GM12878 (cell line): ENCODE measurements around the gene SCP2.

Source experiments
- CEBPB ChIP-seq, 2 experiments: fragments of 150-350 bp in 1 of 2; IDR thresholded peaks; 2 replicates each; pipeline ENCODE4 v1.6.1; 2012 to 2014; ENCODE audit warnings: low read depth in 2 of 2, low read length in 2 of 2, borderline replicate concordance in 1 of 2, inconsistent platforms in 1 of 2
- EZH2 ChIP-seq: IDR thresholded peaks from 2 replicates; pipeline ENCODE4 v1.6.1; 2012; ENCODE audit warnings: low read depth, mild to moderate bottlenecking, control low read depth, inconsistent platforms, low read length, borderline replicate concordance; ENCODE audit not compliant: control insufficient read depth
- TF ChIP-seq, protein P1 (sequence below), 3 experiments: IDR thresholded peaks in 2 of 3; conservative IDR thresholded peaks in 1 of 3; 2 replicates each; pipeline ENCODE4 v1.5.1; 2011; ENCODE audit warnings: low read depth in 3 of 3, low read length in 3 of 3, mild to moderate bottlenecking in 3 of 3, control low read depth in 2 of 3, moderate library complexity in 2 of 3, inconsistent platforms in 1 of 3, mixed read lengths in 1 of 3; ENCODE audit not compliant: control insufficient read depth in 2 of 3, insufficient read depth in 1 of 3; ENCODE audit errors: extremely low read depth in 1 of 3
- TF ChIP-seq, protein P2 (sequence below): fragments of 450-650 bp; IDR thresholded peaks from 2 replicates; pipeline ENCODE4 v1.6.1; 2017; ENCODE audit warnings: mild to moderate bottlenecking

DNA sequence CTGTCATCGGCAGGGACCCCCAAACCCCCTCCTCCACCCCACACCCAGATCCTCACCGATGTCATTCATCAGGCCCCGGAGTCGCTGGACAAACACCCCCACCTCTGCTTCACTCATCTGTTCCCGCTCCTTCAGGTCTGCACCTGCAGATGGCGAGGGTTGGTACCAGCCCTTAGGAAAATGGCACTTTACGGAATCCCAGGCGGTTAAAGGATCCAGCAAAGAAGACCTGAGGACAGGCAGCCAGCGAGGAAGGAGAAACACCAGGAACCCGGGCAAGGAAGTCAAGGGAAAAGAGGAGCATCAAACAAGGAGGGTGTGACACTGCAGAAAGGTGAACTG is 19.3 kb upstream of the SCP2 start:
- TF ChIP-seq, protein P1, sequence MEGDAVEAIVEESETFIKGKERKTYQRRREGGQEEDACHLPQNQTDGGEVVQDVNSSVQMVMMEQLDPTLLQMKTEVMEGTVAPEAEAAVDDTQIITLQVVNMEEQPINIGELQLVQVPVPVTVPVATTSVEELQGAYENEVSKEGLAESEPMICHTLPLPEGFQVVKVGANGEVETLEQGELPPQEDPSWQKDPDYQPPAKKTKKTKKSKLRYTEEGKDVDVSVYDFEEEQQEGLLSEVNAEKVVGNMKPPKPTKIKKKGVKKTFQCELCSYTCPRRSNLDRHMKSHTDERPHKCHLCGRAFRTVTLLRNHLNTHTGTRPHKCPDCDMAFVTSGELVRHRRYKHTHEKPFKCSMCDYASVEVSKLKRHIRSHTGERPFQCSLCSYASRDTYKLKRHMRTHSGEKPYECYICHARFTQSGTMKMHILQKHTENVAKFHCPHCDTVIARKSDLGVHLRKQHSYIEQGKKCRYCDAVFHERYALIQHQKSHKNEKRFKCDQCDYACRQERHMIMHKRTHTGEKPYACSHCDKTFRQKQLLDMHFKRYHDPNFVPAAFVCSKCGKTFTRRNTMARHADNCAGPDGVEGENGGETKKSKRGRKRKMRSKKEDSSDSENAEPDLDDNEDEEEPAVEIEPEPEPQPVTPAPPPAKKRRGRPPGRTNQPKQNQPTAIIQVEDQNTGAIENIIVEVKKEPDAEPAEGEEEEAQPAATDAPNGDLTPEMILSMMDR (IDR thresholded peaks at IDR 0.05 in 2 of 3, conservative IDR thresholded peaks at IDR 0.05 in 1 of 3; ENCODE audit: control insufficient read depth in 2 of 3, extremely low read depth in 1 of 3, insufficient read depth in 1 of 3, low read depth in 3 of 3, low read length in 3 of 3), result no peak
- TF ChIP-seq CEBPB (IDR thresholded peaks at IDR 0.05; ENCODE audit: borderline replicate concordance in 1 of 2, low read depth in 2 of 2, low read length in 2 of 2) (no peak), EZH2 (no peak)
- TF ChIP-seq, protein P2, sequence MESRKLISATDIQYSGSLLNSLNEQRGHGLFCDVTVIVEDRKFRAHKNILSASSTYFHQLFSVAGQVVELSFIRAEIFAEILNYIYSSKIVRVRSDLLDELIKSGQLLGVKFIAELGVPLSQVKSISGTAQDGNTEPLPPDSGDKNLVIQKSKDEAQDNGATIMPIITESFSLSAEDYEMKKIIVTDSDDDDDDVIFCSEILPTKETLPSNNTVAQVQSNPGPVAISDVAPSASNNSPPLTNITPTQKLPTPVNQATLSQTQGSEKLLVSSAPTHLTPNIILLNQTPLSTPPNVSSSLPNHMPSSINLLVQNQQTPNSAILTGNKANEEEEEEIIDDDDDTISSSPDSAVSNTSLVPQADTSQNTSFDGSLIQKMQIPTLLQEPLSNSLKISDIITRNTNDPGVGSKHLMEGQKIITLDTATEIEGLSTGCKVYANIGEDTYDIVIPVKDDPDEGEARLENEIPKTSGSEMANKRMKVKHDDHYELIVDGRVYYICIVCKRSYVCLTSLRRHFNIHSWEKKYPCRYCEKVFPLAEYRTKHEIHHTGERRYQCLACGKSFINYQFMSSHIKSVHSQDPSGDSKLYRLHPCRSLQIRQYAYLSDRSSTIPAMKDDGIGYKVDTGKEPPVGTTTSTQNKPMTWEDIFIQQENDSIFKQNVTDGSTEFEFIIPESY, result no peak
